ENCODE measurements around the gene HSFX3. TPM values are rescaled to one million over a fixed set of nuclear protein-coding genes. Genes with fewer than 3 reads are reported as not detected.
A peak's percentile ranks its signal among the peaks of the same experiment; 100 is the strongest.
"Not testable (repeated sequence)": the region's sequence is repeated elsewhere in the genome, so short reads cannot be mapped to it uniquely, and the experiment has no call there.

Gene HSFX3
- total and polyA plus RNA-seq, 7 experiments from 2014 or later: not detected

GRCh38 chrX:149505671-149506070, 44.1 kb downstream of the HSFX3 start:
- Histone ChIP-seq H3K36me3 (ENCODE audit: control insufficient read depth in 2 of 3, insufficient read depth in 3 of 3, low read length in 3 of 3) (peaks cover 0 to 25% (median 9%) of the 10 kb centered on the region in 3 experiments), H3K9me3 (ENCODE audit: control insufficient read depth in 2 of 3, low read length in 3 of 3) (no peaks in the 10 kb centered on the region), H3K27me3 (ENCODE audit: control insufficient read depth in 2 of 2, insufficient read depth in 2 of 2, low read length in 2 of 2) (no peaks in the 10 kb centered on the region), H3K4me1 (ENCODE audit: control insufficient read depth in 2 of 2, insufficient read depth in 2 of 2, low read length in 2 of 2) (peaks cover 6 to 13% of the 10 kb centered on the region in 2 donors), H3K27ac (ENCODE audit: low read depth, low read length) (peak overlapping the region; percentile 98), H3K4me3 (ENCODE audit: low read length) (peak overlapping the region; percentile 72)
- H3K36me3 Mint-ChIP-seq: peaks cover 0 to 10% (median 0%) of the 10 kb centered on the region in 5 donors
- peak in 1 of 9 donors; percentile 10 for DNase-seq
- peak overlapping the region; percentile 87 to 98 (median 94) for H3K27ac Mint-ChIP-seq
- peaks cover 14 to 38% (median 23%) of the 10 kb centered on the region in 7 donors for H3K4me1 Mint-ChIP-seq
- CTCF ChIA-PET: interaction anchor here (1.0 kb wide), 1 partner anchor 22 kb away, joined by 5 read pairs; no protein-coding TSS in a partner anchor
- intact Hi-C loops (cut with micrococcal nuclease): loop anchor here (1.0 to 10.0 kb wide), 13 partner anchors 15 to 1594 kb away; partner anchors contain the start of genes FMR1 (in 2 of the 2), TMEM185A (in 2 of the 2), CD99L2 (in 1 of the 2) and EOLA2 (in 1 of the 2)
- H3K27me3 Mint-ChIP-seq: peaks cover 0 to 10% (median 0%) of the 10 kb centered on the region in 5 donors
- H3K9me3 Mint-ChIP-seq: no peaks in the 10 kb centered on the region
- ATAC-seq: no peak
- peak overlapping the region; percentile 86 to 100 (median 91) for H3K4me3 Mint-ChIP-seq
- POLR2A ChIA-PET: interaction anchor here (0.6 to 3.7 kb wide), 8 partner anchors 8 to 1595 kb away, joined by 3 to 33 read pairs (median 4); partner anchors contain the start of genes EOLA1 and EOLA2

- no peaks in the 10 kb centered on the region for H3K9me3 ChIP-seq (ENCODE audit: control insufficient read depth in 2 of 3, low read length in 3 of 3)
- peaks cover 0 to 14% (median 0%) of the 10 kb centered on the region in 5 donors for H3K36me3 Mint-ChIP-seq
- H3K4me3 Mint-ChIP-seq: peak within 1 kb of the TSS; percentile 86 to 100 (median 91)
- no peaks in the 10 kb centered on the region for H3K9me3 Mint-ChIP-seq
- H3K27me3 Mint-ChIP-seq: peaks cover 0 to 8% (median 0%) of the 10 kb centered on the region in 5 donors
- ChIA-PET POLR2A (interaction anchor here (0.6 to 3.7 kb wide), 8 partner anchors 9 to 1595 kb away, joined by 3 to 33 read pairs (median 4); partner anchors contain the start of genes EOLA1 and EOLA2), CTCF (interaction anchor here (0.6 to 1.4 kb wide), 3 partner anchors 22 to 963 kb away, joined by 3 to 9 read pairs (median 5); partner anchors contain the start of gene EOLA1)
- peak; percentile 85 for ATAC-seq
- peak within 1 kb of the TSS; percentile 72 for H3K4me3 ChIP-seq (ENCODE audit: low read length)
- H3K4me1 ChIP-seq (ENCODE audit: control insufficient read depth in 2 of 2, insufficient read depth in 2 of 2, low read length in 2 of 2): peaks cover 6 to 13% of the 10 kb centered on the region in 2 donors
- H3K27ac ChIP-seq (ENCODE audit: low read depth, low read length): peak within 1 kb of the TSS; percentile 98
- H3K36me3 ChIP-seq (ENCODE audit: control insufficient read depth in 2 of 3, insufficient read depth in 3 of 3, low read length in 3 of 3): peaks cover 0 to 31% (median 9%) of the 10 kb centered on the region in 3 experiments
- intact Hi-C loops (cut with micrococcal nuclease): loop anchor here (1.0 to 10.0 kb wide), 13 partner anchors 16 to 1594 kb away; partner anchors contain the start of genes FMR1 (in 2 of the 2), TMEM185A (in 2 of the 2), CD99L2 (in 1 of the 2) and EOLA2 (in 1 of the 2)
- peaks cover 14 to 42% (median 23%) of the 10 kb centered on the region in 7 donors for H3K4me1 Mint-ChIP-seq
- no peaks in the 10 kb centered on the region for H3K27me3 ChIP-seq (ENCODE audit: control insufficient read depth in 2 of 2, insufficient read depth in 2 of 2, low read length in 2 of 2)
- peak; percentile 68 to 88 (median 81) for DNase-seq
- H3K27ac Mint-ChIP-seq: peak within 1 kb of the TSS; percentile 87 to 98 (median 94)
Observed at GRCh38 chrX:149504915-149505651, 44.6 kb downstream of the HSFX3 start, which contains the start of gene IDS. TSS of gene IDS (minus strand) at chrX:149505306. CDS start at chrX:149505137, 169 bp downstream.

- Mint-ChIP-seq H3K36me3 (peaks cover 0 to 17% (median 0%) of the 10 kb centered on the region in 5 donors), H3K27ac (peak overlapping the region; percentile 87 to 98 (median 94)), H3K9me3 (no peaks in the 10 kb centered on the region), H3K4me1 (peaks cover 14 to 44% (median 23%) of the 10 kb centered on the region in 7 donors), H3K4me3 (peak overlapping the region; percentile 86 to 100 (median 91)), H3K27me3 (peaks cover 0 to 7% (median 0%) of the 10 kb centered on the region in 5 donors)
- Histone ChIP-seq H3K27me3 (ENCODE audit: control insufficient read depth in 2 of 2, insufficient read depth in 2 of 2, low read length in 2 of 2) (no peaks in the 10 kb centered on the region), H3K4me3 (ENCODE audit: low read length) (peak overlapping the region; percentile 72), H3K27ac (ENCODE audit: low read depth, low read length) (peak overlapping the region; percentile 98), H3K36me3 (ENCODE audit: control insufficient read depth in 2 of 3, insufficient read depth in 3 of 3, low read length in 3 of 3) (peaks cover 0 to 35% (median 9%) of the 10 kb centered on the region in 3 experiments), H3K4me1 (ENCODE audit: control insufficient read depth in 2 of 2, insufficient read depth in 2 of 2, low read length in 2 of 2) (peaks cover 6 to 13% of the 10 kb centered on the region in 2 donors), H3K9me3 (ENCODE audit: control insufficient read depth in 2 of 3, low read length in 3 of 3) (no peaks in the 10 kb centered on the region)
- ATAC-seq (peak; percentile 58), DNase-seq (peak; percentile 32 to 67 (median 58))
- ChIA-PET CTCF (interaction anchor here (0.9 to 1.4 kb wide), 2 partner anchors 35 to 36 kb away, joined by 3 to 9 read pairs; partner anchors contain the start of gene EOLA1), POLR2A (interaction anchor here (0.7 to 3.7 kb wide), 6 partner anchors 13 to 435 kb away, joined by 3 to 33 read pairs (median 6); partner anchors contain the start of genes EOLA1 and EOLA2)
- intact Hi-C loops (cut with micrococcal nuclease): loop anchor here (2.0 to 10.0 kb wide), 9 partner anchors 16 to 1590 kb away; partner anchors contain the start of genes TMEM185A (in 2 of the 2), CD99L2 (in 1 of the 2), EOLA2 (in 1 of the 2) and FMR1 (in 1 of the 2)
Observed at GRCh38 chrX:149504226-149504914, 45.4 kb downstream of the HSFX3 start.

- ATAC-seq (peak; percentile 71), DNase-seq (peak in 8 of 9 donors; percentile 28 to 80 (median 64))
- peaks cover 14 to 44% (median 23%) of the 10 kb centered on the region in 7 donors for H3K4me1 Mint-ChIP-seq
- ChIA-PET CTCF (interaction anchor here (0.9 to 1.4 kb wide), 2 partner anchors 36 to 37 kb away, joined by 3 to 9 read pairs; partner anchors contain the start of gene EOLA1), POLR2A (interaction anchor here (3.7 kb wide), 1 partner anchor 37 kb away, joined by 33 read pairs; the partner anchor contains the start of gene EOLA1)
- peak overlapping the region in 9 of 10 donors; percentile 21 to 100 (median 71) for H3K4me3 Mint-ChIP-seq
- H3K36me3 Mint-ChIP-seq: peaks cover 0 to 17% (median 0%) of the 10 kb centered on the region in 5 donors
- H3K9me3 ChIP-seq (ENCODE audit: control insufficient read depth in 2 of 3, low read length in 3 of 3); H3K27me3 Mint-ChIP-seq; H3K27me3 ChIP-seq (ENCODE audit: control insufficient read depth in 2 of 2, insufficient read depth in 2 of 2, low read length in 2 of 2); H3K9me3 Mint-ChIP-seq: not testable (repeated sequence)
- intact Hi-C loops (cut with micrococcal nuclease): loop anchor here (10.0 kb wide), 6 partner anchors 131 to 1589 kb away; partner anchors contain the start of genes CD99L2 (in 1 of the 2), EOLA2 (in 1 of the 2), FMR1 (in 1 of the 2) and MAMLD1 (in 1 of the 2)
- H3K27ac Mint-ChIP-seq: peak overlapping the region; percentile 22 to 98 (median 94)
- H3K4me1 ChIP-seq (ENCODE audit: control insufficient read depth in 2 of 2, insufficient read depth in 2 of 2, low read length in 2 of 2): peaks cover 6 to 13% of the 10 kb centered on the region in 2 donors
- peak overlapping the region; percentile 72 for H3K4me3 ChIP-seq (ENCODE audit: low read length)
- H3K36me3 ChIP-seq (ENCODE audit: control insufficient read depth in 2 of 3, insufficient read depth in 3 of 3, low read length in 3 of 3): peaks cover 0 to 36% (median 12%) of the 10 kb centered on the region in 3 experiments
- peak overlapping the region; percentile 98 for H3K27ac ChIP-seq (ENCODE audit: low read depth, low read length)
Observed at GRCh38 chrX:149503446-149503845, 46.3 kb downstream of the HSFX3 start.

GRCh38 chrX:149502923-149503322, 46.8 kb downstream of the HSFX3 start:
- peaks cover 6 to 13% of the 10 kb centered on the region in 2 donors for H3K4me1 ChIP-seq (ENCODE audit: control insufficient read depth in 2 of 2, insufficient read depth in 2 of 2, low read length in 2 of 2)
- DNase-seq; H3K4me3 ChIP-seq (ENCODE audit: low read length); H3K27me3 Mint-ChIP-seq; CTCF ChIA-PET; H3K9me3 Mint-ChIP-seq; H3K27me3 ChIP-seq (ENCODE audit: control insufficient read depth in 2 of 2, insufficient read depth in 2 of 2, low read length in 2 of 2); ATAC-seq; H3K9me3 ChIP-seq (ENCODE audit: control insufficient read depth in 2 of 3, low read length in 3 of 3): not testable (repeated sequence)
- H3K36me3 ChIP-seq (ENCODE audit: control insufficient read depth in 2 of 3, insufficient read depth in 3 of 3, low read length in 3 of 3): peaks cover 0 to 41% (median 17%) of the 10 kb centered on the region in 3 experiments
- Mint-ChIP-seq H3K27ac (peak overlapping the region in 5 of 9 donors; percentile 37 to 84 (median 52)), H3K4me1 (peaks cover 14 to 44% (median 23%) of the 10 kb centered on the region in 7 donors), H3K36me3 (peaks cover 0 to 17% (median 0%) of the 10 kb centered on the region in 5 donors), H3K4me3 (peak overlapping the region in 1 of 10 donors; percentile 55)
- H3K27ac ChIP-seq (ENCODE audit: low read depth, low read length): peak overlapping the region; percentile 68
- POLR2A ChIA-PET: interaction anchor here (3.7 kb wide), 1 partner anchor 38 kb away, joined by 33 read pairs; the partner anchor contains the start of gene EOLA1
- intact Hi-C loops (cut with micrococcal nuclease): loop anchor here (10.0 kb wide), 6 partner anchors 132 to 1588 kb away; partner anchors contain the start of genes CD99L2 (in 1 of the 2), EOLA2 (in 1 of the 2), FMR1 (in 1 of the 2) and MAMLD1 (in 1 of the 2)
